K562 (cell line): ENCODE data around the gene TRIM2. TPM values are rescaled to one million over a fixed set of nuclear protein-coding genes. Genes with fewer than 3 reads are reported as not detected.

Experiments
- ATAC-seq: fragments of 200-7000 bp; cut with Tn5 transposase; 3 replicates; pipeline ENCODE4 v1.9.1; 2020; ENCODE audit warnings: moderate library complexity
- BruUV-seq: library from RNA; stranded (reverse); fragments of 400-500 nt; replicated peaks from 2 replicates; lab custom pipeline; 2021; lab: Mats Ljungman, UMichigan
- CTCF ChIA-PET: fragments of 300-600 bp; formaldehyde crosslinking; extraction: SDS; loops from one replicate; lab custom pipeline; 2021; ENCODE audit warnings: low intra/inter-chr PET ratio; lab: Yijun Ruan, JAX
- POLR2A ChIA-PET: fragments of 300-600, 350-650 bp; sonication (Branson Sonifier 250); formaldehyde crosslinking; extraction: SDS; loops from one replicate; lab custom pipeline; 2021; ENCODE audit warnings: antibody characterized with exemption, inconsistent platforms; lab: Yijun Ruan, JAX
- DNase-seq, 4 experiments: peaks; one replicate each; pipeline versions ENCODE4 v3.0.0 to v3.0.0-alpha.2; 2011 to 2018; ENCODE audit warnings: low spot score in 3 of 4, mixed read lengths in 3 of 4; ENCODE audit errors: extremely low read depth in 1 of 4
- FAIRE-seq: peaks from 2 replicates; lab custom pipeline; 2011; peaks lifted over from hg19 to GRCh38; lab: Jason Lieb, UNC
- H2AFZ ChIP-seq: 2 replicates; pipeline ENCODE4 v1.6.0; 2011; ENCODE audit warnings: low read depth, low read length, control low read depth, inconsistent platforms
- H3K27ac ChIP-seq: fragments of 200-600 bp; 3 replicates; pipeline ENCODE4 v1.8.0; 2011; ENCODE audit warnings: low read depth, mild to moderate bottlenecking, control low read depth, inconsistent platforms, low read length, moderate library complexity, mixed read lengths; ENCODE audit errors: extremely low read depth
- H3K27me3 ChIP-seq, 2 experiments: fragments of 300-600 bp in 1 of 2; 2 replicates in 1 of 2; 3 replicates in 1 of 2; pipeline versions ENCODE4 v1.6.0 to v1.8.0; 2011; ENCODE audit warnings: inconsistent platforms in 2 of 2, low read length in 2 of 2, mild to moderate bottlenecking in 1 of 2, mixed read lengths in 1 of 2, moderate library complexity in 1 of 2; ENCODE audit not compliant: control insufficient read depth in 2 of 2, insufficient read depth in 2 of 2
- H3K36me3 ChIP-seq: fragments of 300-600 bp; 3 replicates; pipeline ENCODE4 v1.8.0; 2011; ENCODE audit warnings: mild to moderate bottlenecking, low read length, inconsistent platforms; ENCODE audit not compliant: control insufficient read depth, insufficient read depth
- H3K4me1 ChIP-seq, 2 experiments: fragments of 200-600 bp in 1 of 2; replicated peaks in 1 of 2; 2 replicates in 1 of 2; 3 replicates in 1 of 2; pipeline versions ENCODE4 v1.5.1 to v1.8.0; 2011; ENCODE audit warnings: inconsistent platforms in 2 of 2, low read length in 2 of 2, mild to moderate bottlenecking in 1 of 2, mixed read lengths in 1 of 2, moderate library complexity in 1 of 2; ENCODE audit not compliant: control insufficient read depth in 2 of 2, insufficient read depth in 2 of 2
- H3K4me2 ChIP-seq: 2 replicates; pipeline ENCODE4 v1.6.1; 2011; ENCODE audit warnings: low read length, control low read depth, inconsistent platforms, mixed read lengths; ENCODE audit not compliant: insufficient read depth
- H3K4me3 ChIP-seq: fragments of 200-600 bp; sonication (generic), shearing (Covaris generic); 2 replicates; pipeline ENCODE4 v1.5.1; 2016; ENCODE audit warnings: control low read depth, inconsistent platforms
- H3K79me2 ChIP-seq: fragments of 200-600 bp; 3 replicates; pipeline ENCODE4 v1.8.0; 2011; ENCODE audit warnings: low read length, inconsistent platforms; ENCODE audit not compliant: control insufficient read depth, insufficient read depth
- H3K9ac ChIP-seq, 2 experiments: 2 replicates each; pipeline versions ENCODE4 v1.6.0 to v1.6.1; 2011; ENCODE audit warnings: low read depth in 2 of 2, low read length in 2 of 2, control low read depth in 1 of 2, inconsistent platforms in 1 of 2, mild to moderate bottlenecking in 1 of 2, mixed read lengths in 1 of 2; ENCODE audit not compliant: insufficient read depth in 1 of 2
- H3K9me1 ChIP-seq: one replicate; pipeline ENCODE4 v1.6.0; 2011; ENCODE audit warnings: inconsistent platforms, mild to moderate bottlenecking, low read length, moderate library complexity; ENCODE audit not compliant: control insufficient read depth, insufficient read depth
- H3K9me3 ChIP-seq: replicated peaks from 2 replicates; pipeline ENCODE4 v1.5.1; 2011; ENCODE audit warnings: low read depth, low read length, inconsistent platforms; ENCODE audit not compliant: control insufficient read depth, insufficient read depth
- H4K20me1 ChIP-seq: replicated peaks from 2 replicates; pipeline ENCODE4 v1.6.1; 2011; ENCODE audit warnings: low read length, inconsistent platforms, mixed read lengths; ENCODE audit not compliant: control insufficient read depth, insufficient read depth
- BMI1 ChIP-seq: fragments of 150-350 bp; IDR thresholded peaks from 2 replicates; pipeline ENCODE4 v1.6.1; 2014; ENCODE audit warnings: low read length
- C11orf30 ChIP-seq: fragments of 450-650 bp; IDR thresholded peaks from 2 replicates; pipeline ENCODE4 v1.6.1; 2016; ENCODE audit warnings: low read depth, mild to moderate bottlenecking
- SMARCA5 ChIP-seq: fragments of 450-650 bp; IDR thresholded peaks from 2 replicates; pipeline ENCODE4 v1.6.1; 2016
- XRCC4 ChIP-seq: IDR thresholded peaks from one replicate; pipeline ENCODE4 v1.6.1; 2011; ENCODE audit not compliant: insufficient read depth, insufficient read length; ENCODE audit errors: extremely low read depth
- ZNF316 ChIP-seq: fragments of 450-650 bp; IDR thresholded peaks from 2 replicates; pipeline ENCODE4 v1.6.1; 2016
- WGBS: fragments of 100-300 bp; shearing (Covaris generic); methylation state at CpG from one replicate; pipeline ENCODE4 v1.1.6; 2016; ENCODE audit warnings: low coverage, mixed read lengths; ENCODE audit not compliant: insufficient coverage; ENCODE audit errors: missing lambda C conversion rate; 5-methylcytosine and 5-hydroxymethylcytosine counted together
- in situ Hi-C: fragments of 300-500 bp; cut with MboI; formaldehyde crosslinking; loops from 4 replicates; pipeline ENCODE4 v1.15.0; 2018; ENCODE audit warnings: inconsistent platforms, mixed read lengths
- intact Hi-C: fragments of 100-400 bp; cut with micrococcal nuclease; formaldehyde crosslinking; loops from 2 replicates; pipeline ENCODE4 v1.14.2; 2022
- polyA plus RNA-seq, 8 experiments: library from polyadenylated mRNA; depleted of rRNA in 4 of 8; stranded (reverse) in 5 of 8; unstranded in 3 of 8; fragments of >200 nt; fragmentation: Nextera tagmentation in 2 of 8; fragmentation: Illumina TruSeq in 1 of 8; extraction: Ambion mirVana in 2 of 8; extraction: Trizol in 1 of 8; gene quantifications; 2 replicates each; pipeline versions ENCODE4 v1.2.1 to v1.2.3, GENCODE V29; 2011 to 2014; ENCODE audit warnings: inconsistent platforms in 1 of 8, missing spikeins in 1 of 8
- total RNA-seq, 7 experiments: library from RNA; depleted of rRNA in 6 of 7; stranded (reverse); fragments of >200 nt in 6 of 7; fragmentation: Illumina TruSeq in 2 of 7; extraction: Trizol in 2 of 7; gene quantifications; 2 replicates each; pipeline versions ENCODE4 v1.2.1 to v1.2.3, GENCODE V29; 2011 to 2021; ENCODE audit warnings: low replicate concordance in 1 of 7
- TF ChIP-seq, protein P1 (sequence below), 2 experiments: fragments of 450-650 bp in 1 of 2; sonication (generic) in 1 of 2; formaldehyde crosslinking in 1 of 2; IDR thresholded peaks in 1 of 2; conservative IDR thresholded peaks in 1 of 2; 2 replicates each; pipeline versions ENCODE4 v1.6.1 to v1.8.1; 2016 to 2023; ENCODE audit warnings: mild to moderate bottlenecking in 2 of 2, moderate library complexity in 2 of 2, inconsistent platforms in 1 of 2, missing genetic modification reagents in 1 of 2

TRIM2 gene
- total and polyA plus RNA-seq, 9 of the 15 experiments (the other 6 are each of a cell fraction or from before 2014, with no cell fraction given), result 0.01 to 0.41 (median 0.13) TPM; not detected in 1

DNA sequence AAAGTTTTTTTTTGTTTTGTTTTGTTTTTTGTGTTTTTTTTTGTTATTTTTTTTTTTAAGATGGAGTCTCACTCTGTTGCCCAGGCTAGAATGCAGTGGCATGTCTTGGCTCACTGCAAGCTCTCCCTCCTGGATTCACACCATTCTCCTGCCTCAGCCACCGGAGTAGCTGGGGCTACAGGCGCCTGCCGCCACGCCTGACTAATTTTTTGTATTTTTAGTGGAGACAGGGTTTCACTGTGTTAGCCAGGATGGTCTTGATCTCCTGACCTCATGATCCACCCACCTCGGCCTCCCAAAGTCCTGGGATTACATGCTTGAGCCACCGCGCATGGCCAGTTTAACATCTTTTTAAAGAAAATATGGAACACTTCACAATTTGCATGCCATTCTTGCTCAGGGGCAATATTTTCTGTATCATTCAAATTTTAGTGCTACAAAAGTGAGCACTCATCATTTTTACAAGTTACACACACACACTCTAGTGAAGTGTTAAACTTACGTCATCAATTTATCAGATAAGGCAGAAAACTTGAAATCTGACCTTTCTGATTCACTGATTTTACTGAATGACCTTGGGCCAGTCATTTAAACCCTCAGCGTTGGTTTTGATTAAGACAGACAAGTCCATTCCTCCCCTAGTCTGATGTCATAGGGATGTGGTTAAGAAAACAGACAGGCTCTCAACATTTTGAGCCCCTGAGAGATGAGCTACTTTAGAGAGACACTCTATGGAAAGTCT, 61.2 kb downstream of the TRIM2 start:
- in situ Hi-C loops (no loop called here), intact Hi-C loops (no loop called here)
- BruUV-seq, result no TSS peak
- no peaks in the 10 kb centered on the region for H3K79me2 ChIP-seq
- no peak overlapping the region for H2AFZ ChIP-seq
- 23% methylated on average over 8 of the region's 9 CpGs for WGBS
- peak; percentile 35 for FAIRE-seq
- no peak overlapping the region for H3K4me2 ChIP-seq
- no peak overlapping the region for H3K4me3 ChIP-seq
- H3K27ac ChIP-seq, result no peak overlapping the region
- H4K20me1 ChIP-seq, result no peaks in the 10 kb centered on the region
- ChIA-PET POLR2A (no interaction called here), CTCF (no interaction called here)
- peaks cover 7 to 14% of the 10 kb centered on the region in 2 experiments; a peak in 4 of 5 replicates for H3K27me3 ChIP-seq
- ATAC-seq, result no peak
- DNase-seq, result no peak
- TF ChIP-seq BMI1, result no peak
- no peak for TF ChIP-seq XRCC4
- TF ChIP-seq, protein P1, sequence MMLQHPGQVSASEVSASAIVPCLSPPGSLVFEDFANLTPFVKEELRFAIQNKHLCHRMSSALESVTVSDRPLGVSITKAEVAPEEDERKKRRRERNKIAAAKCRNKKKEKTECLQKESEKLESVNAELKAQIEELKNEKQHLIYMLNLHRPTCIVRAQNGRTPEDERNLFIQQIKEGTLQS (IDR thresholded peaks at IDR 0.05), result peak; percentile 46
- TF ChIP-seq, protein P1 (CRISPR knock-in tag; conservative IDR thresholded peaks at IDR 0.05), result no peak
- TF ChIP-seq ZNF316, result peak; percentile 57
- TF ChIP-seq SMARCA5, result no peak
- TF ChIP-seq C11orf30, result peak; percentile 33; the same call in 1 of the 2 replicates
- H3K9ac ChIP-seq, result no peak overlapping the region
- no peaks in the 10 kb centered on the region for H3K36me3 ChIP-seq
- no peaks in the 10 kb centered on the region for H3K9me1 ChIP-seq
- no peaks in the 10 kb centered on the region for H3K9me3 ChIP-seq
- H3K4me1 ChIP-seq, result no peaks in the 10 kb centered on the region
